GM06990 (cell line): ENCODE results near the gene SPRY4.

Experiments
- DNase-seq: peaks from one replicate; pipeline ENCODE4 v3.0.0-alpha.2; 2011; ENCODE audit not compliant: insufficient read length; ENCODE audit errors: extremely low read depth
- H3K27me3 ChIP-seq: replicated peaks from 2 replicates; pipeline ENCODE4 v1.6.0; 2011; ENCODE audit warnings: low read length; ENCODE audit not compliant: control insufficient read depth, insufficient read depth
- H3K36me3 ChIP-seq: 2 replicates; pipeline ENCODE4 v1.5.1; 2011; ENCODE audit warnings: low read length; ENCODE audit not compliant: control insufficient read depth, insufficient read depth
- H3K4me3 ChIP-seq: replicated peaks from 2 replicates; pipeline ENCODE4 v1.5.1; 2011; ENCODE audit warnings: low read depth, mild to moderate bottlenecking, control low read depth, low read length
- TF ChIP-seq, protein P1 (sequence below): IDR thresholded peaks from 2 replicates; pipeline ENCODE4 v1.5.1; 2011; ENCODE audit warnings: low read length, control low read depth, mild to moderate bottlenecking, inconsistent platforms; ENCODE audit not compliant: insufficient read depth, poor library complexity, severe bottlenecking

Gene SPRY4

DNA sequence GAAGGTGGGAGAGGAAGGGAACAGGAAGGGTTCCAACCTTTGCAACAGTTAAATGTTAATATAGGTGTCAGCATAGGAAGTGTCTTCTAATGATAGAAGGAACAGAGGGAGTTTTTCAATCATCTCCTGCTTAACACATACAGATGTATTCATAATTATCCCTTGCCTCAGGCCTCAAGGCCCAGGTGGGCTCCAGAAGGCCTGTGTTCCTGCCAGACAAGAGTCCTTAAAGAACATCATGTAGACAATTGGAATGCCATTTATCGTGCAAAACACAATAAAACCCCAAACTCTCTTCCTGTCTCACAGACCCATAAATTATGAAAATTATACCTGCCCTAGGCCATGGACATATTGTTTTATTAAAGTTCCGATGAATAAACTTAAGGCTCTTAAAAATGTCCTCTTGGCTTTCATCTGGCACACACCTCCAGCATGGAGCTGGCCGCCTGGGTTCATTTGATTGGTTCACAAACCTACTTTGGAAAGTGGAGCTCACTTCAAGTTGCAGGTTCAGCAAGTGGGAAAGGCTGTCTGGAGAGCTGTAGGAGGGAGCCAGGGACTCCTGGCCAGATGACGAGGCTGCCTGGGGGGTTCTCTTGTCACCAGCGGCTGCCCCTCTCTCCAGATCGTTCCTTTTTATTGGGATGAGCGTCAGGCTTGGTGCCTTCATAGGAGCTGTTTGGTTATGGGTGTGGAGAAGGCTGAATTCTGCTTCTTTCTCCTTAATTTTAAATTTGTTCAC lies 17.5 kb downstream of the SPRY4 start:
- TF ChIP-seq, protein P1, sequence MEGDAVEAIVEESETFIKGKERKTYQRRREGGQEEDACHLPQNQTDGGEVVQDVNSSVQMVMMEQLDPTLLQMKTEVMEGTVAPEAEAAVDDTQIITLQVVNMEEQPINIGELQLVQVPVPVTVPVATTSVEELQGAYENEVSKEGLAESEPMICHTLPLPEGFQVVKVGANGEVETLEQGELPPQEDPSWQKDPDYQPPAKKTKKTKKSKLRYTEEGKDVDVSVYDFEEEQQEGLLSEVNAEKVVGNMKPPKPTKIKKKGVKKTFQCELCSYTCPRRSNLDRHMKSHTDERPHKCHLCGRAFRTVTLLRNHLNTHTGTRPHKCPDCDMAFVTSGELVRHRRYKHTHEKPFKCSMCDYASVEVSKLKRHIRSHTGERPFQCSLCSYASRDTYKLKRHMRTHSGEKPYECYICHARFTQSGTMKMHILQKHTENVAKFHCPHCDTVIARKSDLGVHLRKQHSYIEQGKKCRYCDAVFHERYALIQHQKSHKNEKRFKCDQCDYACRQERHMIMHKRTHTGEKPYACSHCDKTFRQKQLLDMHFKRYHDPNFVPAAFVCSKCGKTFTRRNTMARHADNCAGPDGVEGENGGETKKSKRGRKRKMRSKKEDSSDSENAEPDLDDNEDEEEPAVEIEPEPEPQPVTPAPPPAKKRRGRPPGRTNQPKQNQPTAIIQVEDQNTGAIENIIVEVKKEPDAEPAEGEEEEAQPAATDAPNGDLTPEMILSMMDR: no peak

DNA sequence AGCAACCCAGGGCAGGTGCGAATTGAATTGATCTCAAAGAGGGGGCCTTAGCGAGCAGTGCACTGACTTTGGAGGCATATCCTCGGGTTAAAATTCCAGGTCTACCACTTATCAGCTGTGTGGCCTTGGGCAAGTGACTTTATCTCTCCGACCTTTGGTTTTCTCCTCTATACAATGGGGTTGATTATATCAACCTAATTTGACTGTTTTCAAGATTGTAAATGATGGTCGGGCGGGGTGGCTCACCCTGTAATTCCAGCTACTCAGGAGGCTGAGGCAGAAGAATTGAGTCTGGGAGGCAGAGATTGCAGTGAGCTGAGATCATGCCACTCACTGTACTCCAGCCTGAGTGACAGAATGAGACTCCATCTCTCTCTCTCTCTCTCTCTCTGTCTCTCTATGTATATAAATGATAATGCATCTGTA lies 18.7 kb downstream of the SPRY4 start:
- Histone ChIP-seq H3K27me3 (no peaks in the 10 kb centered on the region), H3K36me3 (no peaks in the 10 kb centered on the region), H3K4me3 (no peak overlapping the region)
- TF ChIP-seq, protein P1: no peak
- no peak for DNase-seq

More for the DNA sequence above, 17.5 kb downstream of the SPRY4 start:
- no peak for DNase-seq
- Histone ChIP-seq H3K4me3 (no peak overlapping the region), H3K27me3 (no peaks in the 10 kb centered on the region), H3K36me3 (no peaks in the 10 kb centered on the region)

DNA sequence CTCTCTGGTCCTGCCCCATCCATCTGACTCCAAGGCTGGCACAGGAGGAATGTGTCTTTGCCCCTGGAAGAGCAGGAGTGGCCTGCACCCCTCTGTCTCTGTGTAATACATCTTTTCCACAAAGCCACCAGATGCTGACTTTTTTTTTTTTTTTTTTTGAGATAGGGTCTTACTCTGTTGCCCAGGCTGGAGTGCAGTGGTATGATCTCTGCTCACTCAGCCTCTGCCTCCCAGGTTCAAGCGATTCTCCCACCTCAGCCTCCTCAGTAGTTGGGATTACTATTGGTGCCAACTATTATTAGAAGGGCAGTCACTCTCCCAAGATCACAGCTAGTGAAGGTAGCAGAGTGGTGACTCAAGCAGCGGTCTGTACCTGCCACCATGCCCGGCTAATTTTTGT lies 19.6 kb downstream of the SPRY4 start:
- H3K4me3 ChIP-seq: no peak overlapping the region
- no peak for DNase-seq
- no peaks in the 10 kb centered on the region for H3K27me3 ChIP-seq
- no peaks in the 10 kb centered on the region for H3K36me3 ChIP-seq
- TF ChIP-seq, protein P1: no peak

- Histone ChIP-seq H3K27me3 (no peaks in the 10 kb centered on the region), H3K4me3 (no peak overlapping the region), H3K36me3 (no peaks in the 10 kb centered on the region)
- TF ChIP-seq, protein P1: no peak
- no peak for DNase-seq
Measured at GRCh38 chr5:142304013-142304701, 20.7 kb downstream of the SPRY4 start.

DNA sequence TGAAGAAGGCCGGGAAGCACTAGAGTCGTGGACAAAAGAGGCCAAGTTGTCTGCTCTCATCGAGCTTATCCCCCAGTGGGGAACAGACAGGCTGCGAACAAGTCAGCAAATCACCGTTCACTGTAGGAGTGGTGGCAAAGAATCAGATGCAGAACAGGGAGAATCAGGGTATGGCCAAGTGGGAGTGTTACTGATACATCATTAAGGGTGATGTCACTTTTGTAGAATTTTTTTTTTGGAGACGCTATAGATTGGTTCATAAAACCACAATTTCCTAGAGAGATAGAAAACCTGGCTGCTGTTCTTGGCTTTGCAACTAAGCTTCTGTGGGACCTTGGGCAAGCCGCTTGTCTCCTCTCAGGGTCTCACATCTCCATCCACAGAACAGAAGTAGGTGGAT lies 21.3 kb downstream of the SPRY4 start:
- Histone ChIP-seq H3K4me3 (no peak overlapping the region), H3K27me3 (no peaks in the 10 kb centered on the region), H3K36me3 (no peaks in the 10 kb centered on the region)
- TF ChIP-seq, protein P1: no peak
- no peak for DNase-seq
